Measurements from ENCODE around the gene SOX6.

The SOX6 gene

GRCh38 chr11:16191868-16192240 lies 164.5 kb downstream of the SOX6 start:
- ATAC-seq (replicated peaks) (no peak), DNase-seq (no peak)
- H3K4me3 Mint-ChIP-seq: no peak overlapping the region
- H3K4me1 Mint-ChIP-seq: no peaks in the 10 kb centered on the region
- H3K9me3 Mint-ChIP-seq: no peaks in the 10 kb centered on the region
- no peaks in the 10 kb centered on the region for H3K36me3 Mint-ChIP-seq
- no peaks in the 10 kb centered on the region for H3K27me3 Mint-ChIP-seq
- no peak overlapping the region for H3K27ac Mint-ChIP-seq

GRCh38 chr11:16191212-16191867 lies 165.0 kb downstream of the SOX6 start:
- ATAC-seq (replicated peaks) (peak; percentile 34 to 59), DNase-seq (no peak)
- H3K27me3 Mint-ChIP-seq: no peaks in the 10 kb centered on the region
- no peak overlapping the region for H3K27ac Mint-ChIP-seq
- H3K36me3 Mint-ChIP-seq: no peaks in the 10 kb centered on the region
- no peaks in the 10 kb centered on the region for H3K9me3 Mint-ChIP-seq
- H3K4me1 Mint-ChIP-seq: no peaks in the 10 kb centered on the region
- no peak overlapping the region for H3K4me3 Mint-ChIP-seq

DNA sequence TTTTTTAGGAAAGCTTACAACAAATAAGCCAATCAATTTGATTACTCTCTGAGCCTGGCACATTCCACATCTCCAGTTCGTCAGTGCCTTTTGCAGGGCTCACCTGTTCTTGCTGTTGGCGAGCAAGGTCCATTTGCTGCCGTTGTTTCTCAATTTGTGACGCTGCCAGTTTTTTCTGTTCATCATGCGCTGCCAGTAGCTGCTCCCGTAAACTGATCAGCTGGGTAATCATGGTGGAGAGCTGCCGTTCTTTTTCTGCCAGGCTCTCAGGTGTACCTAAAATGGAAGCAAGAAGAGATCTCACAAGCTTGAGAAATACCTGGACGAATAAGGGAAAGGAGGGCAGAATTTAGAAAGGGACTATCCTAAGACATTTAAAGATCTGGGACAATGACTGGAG lies 169.7 kb downstream of the SOX6 start:
- H3K4me1 Mint-ChIP-seq: no peaks in the 10 kb centered on the region
- no peaks in the 10 kb centered on the region for H3K27me3 Mint-ChIP-seq
- H3K4me3 Mint-ChIP-seq: no peak overlapping the region
- H3K9me3 Mint-ChIP-seq: no peaks in the 10 kb centered on the region
- DNase-seq (no peak), ATAC-seq (replicated peaks) (no peak)
- H3K36me3 Mint-ChIP-seq: no peaks in the 10 kb centered on the region
- no peak overlapping the region for H3K27ac Mint-ChIP-seq

GRCh38 chr11:16185042-16185441 lies 171.3 kb downstream of the SOX6 start:
- Mint-ChIP-seq H3K4me3 (no peak overlapping the region), H3K27me3 (no peaks in the 10 kb centered on the region), H3K4me1 (no peaks in the 10 kb centered on the region), H3K27ac (no peak overlapping the region), H3K36me3 (no peaks in the 10 kb centered on the region), H3K9me3 (no peaks in the 10 kb centered on the region)
- DNase-seq: no peak
- ATAC-seq (replicated peaks): no peak

GRCh38 chr11:16184588-16184987 lies 171.8 kb downstream of the SOX6 start:
- Mint-ChIP-seq H3K4me1 (no peaks in the 10 kb centered on the region), H3K36me3 (no peaks in the 10 kb centered on the region), H3K27ac (no peak overlapping the region), H3K4me3 (no peak overlapping the region), H3K9me3 (no peaks in the 10 kb centered on the region), H3K27me3 (no peaks in the 10 kb centered on the region)
- DNase-seq: no peak
- no peak for ATAC-seq (replicated peaks)

DNA sequence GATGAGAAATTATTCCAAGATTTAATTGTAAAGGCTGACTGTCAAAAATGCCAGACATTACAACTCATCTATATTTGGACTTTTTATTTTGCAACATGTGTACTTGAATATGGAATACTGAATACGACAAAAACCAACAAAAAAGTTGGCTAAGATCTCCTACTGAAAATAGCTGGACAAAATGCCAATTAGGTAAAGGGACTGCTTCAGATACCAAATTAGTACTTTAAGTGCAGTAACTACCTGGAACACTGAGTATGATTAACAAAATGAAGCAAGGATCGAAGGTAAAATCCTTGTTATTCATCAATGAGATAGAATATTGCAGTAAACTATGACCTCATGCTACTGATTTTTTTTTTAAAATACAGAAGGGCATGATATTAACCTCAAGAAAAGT lies 173.8 kb downstream of the SOX6 start:
- no peak for DNase-seq
- no peaks in the 10 kb centered on the region for H3K27me3 Mint-ChIP-seq
- no peaks in the 10 kb centered on the region for H3K36me3 Mint-ChIP-seq
- H3K9me3 Mint-ChIP-seq: no peaks in the 10 kb centered on the region
- no peaks in the 10 kb centered on the region for H3K4me1 Mint-ChIP-seq
- no peak for ATAC-seq (replicated peaks)
- H3K27ac Mint-ChIP-seq: no peak overlapping the region
- H3K4me3 Mint-ChIP-seq: no peak overlapping the region

DNA sequence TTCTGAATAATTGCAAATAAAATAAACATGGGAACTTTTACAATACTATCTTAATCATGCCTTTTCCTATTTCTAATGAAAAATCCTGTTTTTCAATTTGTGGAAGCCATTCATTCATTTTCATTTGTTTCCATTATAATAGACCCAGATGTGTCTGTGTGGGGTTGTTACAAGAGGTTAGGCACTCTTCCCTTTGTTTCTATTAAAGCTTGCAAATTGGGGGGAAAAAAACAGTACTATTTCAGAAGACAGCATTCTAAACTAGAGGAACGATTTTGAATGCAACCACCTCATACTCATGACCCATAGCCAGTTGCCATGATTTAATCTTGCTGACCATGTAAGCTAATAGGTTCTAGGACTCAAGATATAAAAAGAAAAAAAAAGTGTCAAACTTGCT lies 175.5 kb downstream of the SOX6 start:
- Mint-ChIP-seq H3K27ac (no peak overlapping the region), H3K36me3 (no peaks in the 10 kb centered on the region), H3K4me3 (no peak overlapping the region), H3K27me3 (no peaks in the 10 kb centered on the region), H3K4me1 (no peaks in the 10 kb centered on the region), H3K9me3 (no peaks in the 10 kb centered on the region)
- ATAC-seq (replicated peaks) (no peak), DNase-seq (no peak)

GRCh38 chr11:16179676-16180075 lies 176.7 kb downstream of the SOX6 start:
- no peaks in the 10 kb centered on the region for H3K36me3 Mint-ChIP-seq
- H3K4me1 Mint-ChIP-seq: no peaks in the 10 kb centered on the region
- H3K27ac Mint-ChIP-seq: no peak overlapping the region
- DNase-seq: no peak
- no peaks in the 10 kb centered on the region for H3K9me3 Mint-ChIP-seq
- H3K4me3 Mint-ChIP-seq: no peak overlapping the region
- ATAC-seq (replicated peaks): no peak
- no peaks in the 10 kb centered on the region for H3K27me3 Mint-ChIP-seq

GRCh38 chr11:16178273-16178672 lies 178.1 kb downstream of the SOX6 start:
- Mint-ChIP-seq H3K27me3 (no peaks in the 10 kb centered on the region), H3K4me3 (no peak overlapping the region)

DNA sequence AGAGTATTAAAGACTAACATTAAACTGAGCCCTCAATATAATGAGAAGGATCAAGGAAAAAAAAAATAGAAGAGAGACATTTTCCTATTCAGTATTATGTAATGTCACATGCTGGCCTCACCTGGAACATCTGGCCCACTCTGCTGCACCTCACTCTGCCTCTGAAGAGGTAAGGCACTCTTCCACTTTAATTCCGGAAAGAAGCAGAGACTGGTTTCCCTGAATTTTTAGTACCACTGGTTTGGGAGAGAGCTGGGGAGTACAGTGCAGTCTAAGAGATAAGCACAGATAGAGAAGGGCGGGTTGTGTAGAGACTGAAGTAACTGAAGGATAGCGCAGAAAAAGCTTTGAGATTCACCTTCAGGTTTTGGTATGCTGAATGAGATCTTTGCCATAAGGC lies 178.7 kb downstream of the SOX6 start:
- DNase-seq (no peak), ATAC-seq (replicated peaks) (no peak)
- no peaks in the 10 kb centered on the region for H3K9me3 Mint-ChIP-seq
- no peak overlapping the region for H3K27ac Mint-ChIP-seq
- H3K4me1 Mint-ChIP-seq: no peaks in the 10 kb centered on the region
- H3K27me3 Mint-ChIP-seq: no peaks in the 10 kb centered on the region
- no peak overlapping the region for H3K4me3 Mint-ChIP-seq
- H3K36me3 Mint-ChIP-seq: no peaks in the 10 kb centered on the region

More at GRCh38 chr11:16178273-16178672, 178.1 kb downstream of the SOX6 start:
- H3K36me3 Mint-ChIP-seq: no peaks in the 10 kb centered on the region
- H3K9me3 Mint-ChIP-seq: no peaks in the 10 kb centered on the region
- no peak overlapping the region for H3K27ac Mint-ChIP-seq
- no peaks in the 10 kb centered on the region for H3K4me1 Mint-ChIP-seq
- ATAC-seq (replicated peaks) (no peak), DNase-seq (no peak)

- ATAC-seq (replicated peaks) (no peak), DNase-seq (no peak)
- no peak overlapping the region for H3K27ac Mint-ChIP-seq
- H3K4me1 Mint-ChIP-seq: no peaks in the 10 kb centered on the region
- no peaks in the 10 kb centered on the region for H3K9me3 Mint-ChIP-seq
- H3K36me3 Mint-ChIP-seq: no peaks in the 10 kb centered on the region
- no peaks in the 10 kb centered on the region for H3K27me3 Mint-ChIP-seq
- no peak overlapping the region for H3K4me3 Mint-ChIP-seq
Measured at GRCh38 chr11:16173798-16174197, 182.5 kb downstream of the SOX6 start.

DNA sequence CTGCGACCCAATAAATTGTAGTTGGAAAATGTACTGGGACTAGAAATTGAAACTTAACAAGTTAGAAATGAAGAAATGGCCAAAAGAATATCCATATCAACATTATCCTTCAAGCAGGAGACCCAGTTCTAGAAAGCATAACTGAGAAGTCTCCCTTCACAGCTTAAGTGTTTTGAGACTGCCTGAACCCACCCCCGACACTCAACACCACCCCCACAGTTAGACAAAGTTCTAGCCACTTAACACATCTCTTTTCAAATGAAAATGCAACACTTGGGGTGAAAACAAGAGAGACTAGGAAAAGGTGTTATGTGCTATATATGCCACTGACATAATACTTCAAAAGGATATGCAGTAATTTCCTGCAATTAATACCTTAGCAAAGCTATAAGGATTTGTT lies 184.5 kb downstream of the SOX6 start:
- Mint-ChIP-seq H3K27me3 (no peaks in the 10 kb centered on the region), H3K36me3 (no peaks in the 10 kb centered on the region)

GRCh38 chr11:16169956-16170847 lies 186.1 kb downstream of the SOX6 start:
- no peak overlapping the region for H3K4me3 Mint-ChIP-seq
- H3K4me1 Mint-ChIP-seq: no peaks in the 10 kb centered on the region
- no peaks in the 10 kb centered on the region for H3K9me3 Mint-ChIP-seq
- DNase-seq (no peak), ATAC-seq (replicated peaks) (no peak)
- H3K27ac Mint-ChIP-seq: no peak overlapping the region
- no peaks in the 10 kb centered on the region for H3K36me3 Mint-ChIP-seq
- no peaks in the 10 kb centered on the region for H3K27me3 Mint-ChIP-seq

More for the DNA sequence above, 184.5 kb downstream of the SOX6 start:
- H3K9me3 Mint-ChIP-seq: no peaks in the 10 kb centered on the region
- H3K4me1 Mint-ChIP-seq: no peaks in the 10 kb centered on the region
- ATAC-seq (replicated peaks) (no peak), DNase-seq (no peak)
- H3K27ac Mint-ChIP-seq: no peak overlapping the region
- H3K4me3 Mint-ChIP-seq: no peak overlapping the region

DNA sequence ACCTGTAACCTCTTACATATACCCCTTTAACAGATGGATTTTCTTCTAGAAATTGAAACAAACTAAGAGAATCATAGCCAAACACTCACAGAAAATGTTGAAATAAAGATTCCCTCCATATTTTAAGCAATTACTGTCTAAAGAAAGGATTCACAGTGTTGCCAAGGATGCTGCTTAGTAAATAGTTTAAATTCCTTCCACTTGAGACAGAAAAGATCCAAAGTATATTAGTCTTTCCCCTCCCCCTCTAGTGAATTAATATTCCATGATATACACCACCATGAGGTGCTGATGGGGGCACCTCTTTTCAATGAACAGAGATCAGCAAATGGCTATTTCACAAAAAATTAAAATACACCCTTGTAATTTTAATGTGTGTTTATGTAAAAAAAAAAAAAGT lies 186.8 kb downstream of the SOX6 start:
- Mint-ChIP-seq H3K27ac (no peak overlapping the region), H3K27me3 (no peaks in the 10 kb centered on the region)
- no peak for ATAC-seq (replicated peaks)

More for the DNA sequence above, 186.8 kb downstream of the SOX6 start:
- no peak for DNase-seq
- no peak overlapping the region for H3K4me3 Mint-ChIP-seq
- no peaks in the 10 kb centered on the region for H3K4me1 Mint-ChIP-seq
- H3K9me3 Mint-ChIP-seq: no peaks in the 10 kb centered on the region
- no peaks in the 10 kb centered on the region for H3K36me3 Mint-ChIP-seq

Measured in stimulated activated naive B cell treated with anti-CD40 and anti-IgM and Interleukin-4, amounts not matched to agents 10 μg/mL and 1 μg/mL and 100 μg/mL, for 72 hours (primary cell).